NT2/D1 (cell line): Measurements from ENCODE around the gene MRPS11.

ENCODE experiments used
- SUZ12 ChIP-seq: IDR thresholded peaks from 2 replicates; pipeline ENCODE4 v1.6.1; 2011; ENCODE audit not compliant: insufficient read length, insufficient read depth; ENCODE audit errors: extremely low read depth
- YY1 ChIP-seq: IDR thresholded peaks from 2 replicates; pipeline ENCODE4 v1.6.1; 2011; ENCODE audit not compliant: insufficient read length, insufficient read depth
- ZNF274 ChIP-seq: IDR thresholded peaks from 2 replicates; pipeline ENCODE4 v1.6.1; 2011; ENCODE audit warnings: mild to moderate bottlenecking, low read depth, low read length

GRCh38 chr15:88525418-88525817 is 57.9 kb downstream of the MRPS11 start:
- no peak for TF ChIP-seq ZNF274
- no peak for TF ChIP-seq YY1
- no peak for TF ChIP-seq SUZ12
